ENCODE data around the gene CALD1. TPM values are rescaled to one million over a fixed set of nuclear protein-coding genes. Genes with fewer than 3 reads are reported as not detected.

The CALD1 gene
- total RNA-seq, 2 donors from 2014 or later: 0.62 to 9.2 TPM

DNA sequence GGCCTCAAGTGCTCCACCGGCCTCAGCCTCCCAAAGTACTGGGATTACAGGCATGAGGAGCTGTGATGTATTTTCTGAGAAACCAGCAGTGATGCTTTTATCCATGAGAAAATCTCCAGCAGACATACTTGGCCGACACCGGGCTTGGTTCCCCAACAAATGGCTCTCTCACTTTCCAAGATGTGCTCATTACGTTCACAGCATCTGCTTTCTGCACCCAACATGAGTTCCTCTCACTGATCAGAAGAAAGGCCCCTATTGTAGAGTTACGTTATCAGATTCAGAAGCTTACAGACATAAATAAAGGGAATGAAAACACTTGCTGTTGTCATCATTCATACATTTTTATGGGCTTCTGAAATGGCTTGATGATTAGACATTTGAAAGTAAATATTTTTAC lies 95.0 kb downstream of the CALD1 start:
- Mint-ChIP-seq H3K27ac (no peak overlapping the region), H3K4me3 (no peak overlapping the region), H3K4me1 (no peaks in the 10 kb centered on the region), H3K36me3 (ENCODE audit: low read depth) (no peaks in the 10 kb centered on the region), H3K27me3 (peaks cover 26% of the 10 kb centered on the region)
- DNase-seq (no peak), ATAC-seq (no peak)
- H3K9me3 ChIP-seq (ENCODE audit: control insufficient read depth, low read length, poor library complexity, severe bottlenecking): no peaks in the 10 kb centered on the region

DNA sequence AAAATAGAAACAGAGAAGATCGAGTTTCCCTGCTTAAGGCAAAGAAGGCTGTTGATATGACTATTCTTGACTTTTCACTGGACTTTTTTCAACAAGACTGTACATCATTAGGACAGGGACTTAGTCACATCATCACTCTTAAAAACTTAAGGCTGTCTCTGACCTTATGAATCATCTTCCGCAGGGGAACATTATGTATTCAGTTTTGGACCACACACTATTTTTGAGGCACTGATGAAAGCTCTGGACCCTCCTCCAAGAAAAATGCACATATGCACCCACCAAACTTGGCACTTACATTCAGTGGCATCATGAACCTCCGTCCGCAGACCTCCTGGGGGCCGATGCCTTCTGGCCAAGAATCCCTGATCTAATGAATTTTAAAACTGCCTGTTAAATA lies 96.4 kb downstream of the CALD1 start:
- H3K9me3 ChIP-seq (ENCODE audit: control insufficient read depth, low read length, poor library complexity, severe bottlenecking): no peaks in the 10 kb centered on the region
- H3K4me1 Mint-ChIP-seq: no peaks in the 10 kb centered on the region
- H3K4me3 Mint-ChIP-seq: no peak overlapping the region
- H3K36me3 Mint-ChIP-seq (ENCODE audit: low read depth): no peaks in the 10 kb centered on the region
- peaks cover 33% of the 10 kb centered on the region for H3K27me3 Mint-ChIP-seq
- DNase-seq: no peak
- no peak overlapping the region for H3K27ac Mint-ChIP-seq
- no peak for ATAC-seq

DNA sequence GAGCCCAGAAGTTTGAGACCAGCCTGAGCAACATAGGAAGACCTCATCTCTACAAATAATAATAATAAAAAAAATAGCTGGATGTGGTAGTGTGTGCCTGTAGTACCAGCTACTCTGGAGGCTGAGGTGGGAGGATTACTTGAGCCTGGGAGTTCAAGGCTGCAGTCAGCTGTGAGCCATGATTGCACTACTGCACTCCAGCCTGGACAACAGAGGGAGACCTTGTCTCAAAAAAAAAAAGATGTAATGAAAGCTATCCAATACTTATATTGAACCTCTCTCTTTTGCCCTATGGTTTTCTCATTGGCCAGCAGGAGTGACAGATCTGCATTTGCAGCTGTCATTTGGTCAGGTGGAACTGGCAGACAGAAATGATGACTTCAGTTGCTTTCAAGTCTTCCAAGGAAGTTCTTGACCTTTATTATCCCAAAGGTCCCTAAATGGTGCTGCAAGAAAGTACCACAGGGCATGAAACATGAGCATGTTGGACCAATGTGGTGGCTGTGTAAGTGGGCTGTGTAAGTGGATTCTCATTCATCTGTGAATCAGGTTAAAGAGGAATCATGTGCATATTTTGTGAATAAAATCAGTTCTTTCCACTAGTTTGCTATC lies 99.4 kb downstream of the CALD1 start:
- Mint-ChIP-seq H3K36me3 (ENCODE audit: low read depth) (no peaks in the 10 kb centered on the region), H3K4me1 (no peaks in the 10 kb centered on the region), H3K4me3 (no peak overlapping the region), H3K27ac (no peak overlapping the region), H3K27me3 (peaks cover 25% of the 10 kb centered on the region)
- DNase-seq: no peak
- H3K9me3 ChIP-seq (ENCODE audit: control insufficient read depth, low read length, poor library complexity, severe bottlenecking): no peaks in the 10 kb centered on the region
- no peak for ATAC-seq

DNA sequence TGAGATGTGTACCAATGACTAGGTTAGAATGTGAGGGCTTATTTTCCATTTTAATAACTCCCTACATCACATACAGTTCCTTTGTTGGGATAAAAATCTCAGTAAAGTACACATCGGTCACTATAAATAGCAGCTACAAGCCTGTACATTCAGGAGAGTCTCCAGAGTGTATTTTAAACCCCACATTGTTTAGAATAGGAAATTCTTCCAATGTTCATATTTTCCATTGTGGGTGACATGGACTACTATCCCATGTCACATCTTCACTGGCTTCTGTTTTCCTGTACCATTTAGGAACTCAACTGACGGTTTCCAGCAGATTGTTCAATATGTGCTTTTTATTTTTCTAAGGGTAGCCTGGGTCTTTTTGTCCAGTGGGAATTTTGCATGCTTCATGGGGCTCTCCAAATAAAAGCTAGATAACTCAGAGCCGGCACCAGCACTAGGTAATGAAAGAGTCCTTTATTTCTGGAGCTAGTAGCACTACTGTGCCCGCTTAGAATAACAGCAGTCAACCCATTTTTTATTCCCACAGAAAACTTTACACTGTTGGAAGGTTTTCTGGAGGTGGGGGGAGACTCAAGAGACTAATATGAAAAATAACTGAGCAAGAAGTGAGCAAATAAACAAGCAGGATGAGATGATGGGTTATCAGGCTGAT lies 100.5 kb downstream of the CALD1 start:
- no peak for DNase-seq
- H3K4me1 Mint-ChIP-seq: no peaks in the 10 kb centered on the region
- no peak for ATAC-seq

DNA sequence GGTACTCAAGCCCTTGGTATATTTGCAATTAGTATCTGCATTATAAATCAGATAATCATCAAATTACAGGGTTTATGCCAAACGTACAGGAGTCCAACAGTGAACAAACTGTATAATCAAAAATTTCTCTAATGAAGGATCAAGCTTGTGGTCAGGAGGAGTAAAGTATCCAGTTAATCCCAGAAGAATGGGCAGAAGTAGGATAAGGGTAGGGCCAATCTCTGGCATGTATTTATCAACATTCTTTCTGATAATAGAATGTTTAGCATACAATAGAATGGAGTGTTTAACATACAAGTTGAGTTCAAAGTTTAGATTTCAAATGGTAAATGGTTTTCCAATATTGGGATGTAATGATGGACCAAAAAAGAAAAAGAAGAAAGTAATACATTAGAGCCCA lies 103.0 kb downstream of the CALD1 start:
- no peaks in the 10 kb centered on the region for H3K9me3 ChIP-seq (ENCODE audit: control insufficient read depth, low read length, poor library complexity, severe bottlenecking)
- Mint-ChIP-seq H3K27ac (no peak overlapping the region), H3K4me1 (peaks cover 12% of the 10 kb centered on the region), H3K27me3 (peaks cover 7% of the 10 kb centered on the region), H3K36me3 (ENCODE audit: low read depth) (no peaks in the 10 kb centered on the region), H3K4me3 (no peak overlapping the region)
- ATAC-seq (no peak), DNase-seq (no peak)

More for the DNA sequence above, 100.5 kb downstream of the CALD1 start:
- Mint-ChIP-seq H3K27ac (no peak overlapping the region), H3K27me3 (peaks cover 20% of the 10 kb centered on the region), H3K36me3 (ENCODE audit: low read depth) (no peaks in the 10 kb centered on the region), H3K4me3 (no peak overlapping the region)
- no peaks in the 10 kb centered on the region for H3K9me3 ChIP-seq (ENCODE audit: control insufficient read depth, low read length, poor library complexity, severe bottlenecking)

DNA sequence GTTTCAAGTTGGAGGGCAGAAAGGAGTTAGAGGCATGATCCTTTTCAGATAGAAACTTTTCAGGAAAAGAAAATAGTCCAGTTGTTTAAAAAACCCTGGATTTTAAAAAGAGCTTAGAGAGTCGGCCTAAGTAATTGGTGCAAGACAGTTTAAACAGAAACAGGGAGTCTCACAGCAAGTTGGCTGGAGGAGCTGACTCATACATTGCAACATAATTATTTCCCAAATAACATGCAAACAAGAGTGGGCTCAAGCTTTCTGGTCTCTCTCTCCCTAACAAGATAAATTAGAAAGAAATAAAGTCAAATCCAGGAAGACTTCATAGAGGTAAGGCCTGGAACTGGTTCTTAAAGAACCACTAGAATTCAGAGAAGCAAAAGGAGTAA lies 106.5 kb downstream of the CALD1 start:
- Mint-ChIP-seq H3K27ac (no peak overlapping the region), H3K4me3 (no peak overlapping the region), H3K27me3 (peaks cover 1% of the 10 kb centered on the region), H3K36me3 (ENCODE audit: low read depth) (no peaks in the 10 kb centered on the region), H3K4me1 (peaks cover 12% of the 10 kb centered on the region)
- DNase-seq: no peak
- no peaks in the 10 kb centered on the region for H3K9me3 ChIP-seq (ENCODE audit: control insufficient read depth, low read length, poor library complexity, severe bottlenecking)
- ATAC-seq: no peak

DNA sequence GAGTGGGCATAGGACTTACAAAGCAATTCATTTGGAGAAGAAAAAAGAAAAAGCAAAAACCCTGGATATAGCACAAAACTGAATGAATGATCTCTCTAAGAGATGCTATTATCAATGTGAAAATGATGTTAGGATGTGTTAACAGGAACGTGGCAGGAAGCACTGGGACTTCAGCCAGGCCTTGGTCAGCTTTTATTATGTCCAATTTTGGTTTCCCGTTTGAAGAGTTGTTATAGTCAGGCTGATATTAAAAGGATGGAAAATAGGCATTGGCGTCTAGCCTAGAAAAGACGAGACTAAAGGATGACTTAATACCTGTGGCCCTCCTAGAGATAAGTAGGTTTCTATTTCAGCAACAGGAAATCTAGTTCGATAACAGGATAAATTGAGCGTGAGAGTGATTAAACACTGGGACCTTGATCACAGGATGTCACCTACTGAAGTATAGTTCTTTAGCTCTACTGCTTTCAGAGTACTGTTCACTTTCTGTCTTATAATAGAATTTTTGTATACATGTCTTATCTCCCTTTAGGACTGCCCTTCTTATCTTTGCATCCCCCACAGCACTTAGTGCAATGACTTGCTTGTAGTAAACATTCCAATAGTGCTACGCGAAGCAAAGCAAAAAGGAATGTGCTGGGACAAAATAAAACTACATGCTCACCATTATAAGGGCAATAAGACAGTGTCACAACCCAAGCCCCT lies 107.1 kb downstream of the CALD1 start:
- DNase-seq: no peak
- no peak overlapping the region for H3K4me3 Mint-ChIP-seq
- no peak overlapping the region for H3K27ac Mint-ChIP-seq
- no peaks in the 10 kb centered on the region for H3K9me3 ChIP-seq (ENCODE audit: control insufficient read depth, low read length, poor library complexity, severe bottlenecking)
- no peaks in the 10 kb centered on the region for H3K36me3 Mint-ChIP-seq (ENCODE audit: low read depth)
- peaks cover 4% of the 10 kb centered on the region for H3K27me3 Mint-ChIP-seq
- ATAC-seq: no peak
- H3K4me1 Mint-ChIP-seq: peaks cover 12% of the 10 kb centered on the region

DNA sequence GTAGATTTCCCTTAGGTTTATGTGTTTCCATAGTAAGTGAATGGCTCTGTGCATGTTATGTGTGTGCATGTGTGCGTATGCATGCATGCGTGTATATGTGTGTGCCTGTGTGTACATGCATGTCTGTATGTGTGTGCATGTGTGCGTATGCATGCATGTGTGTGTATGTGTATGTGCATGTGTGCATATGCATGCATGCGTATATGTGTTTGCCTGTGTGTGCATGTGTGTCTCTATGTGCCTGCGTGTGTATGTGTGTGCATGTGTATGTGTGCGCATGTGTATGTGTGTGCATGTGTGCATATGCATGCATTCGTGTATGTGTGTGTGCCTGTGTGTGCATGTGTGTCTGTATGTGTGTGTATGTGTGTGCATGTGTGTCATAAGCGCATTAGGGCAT lies 108.1 kb downstream of the CALD1 start:
- Mint-ChIP-seq H3K4me3 (no peak overlapping the region), H3K4me1 (peaks cover 12% of the 10 kb centered on the region), H3K27me3 (peaks cover 10% of the 10 kb centered on the region), H3K36me3 (ENCODE audit: low read depth) (no peaks in the 10 kb centered on the region), H3K27ac (no peak overlapping the region)
- no peaks in the 10 kb centered on the region for H3K9me3 ChIP-seq (ENCODE audit: control insufficient read depth, low read length, poor library complexity, severe bottlenecking)
- no peak for ATAC-seq
- DNase-seq: no peak

DNA sequence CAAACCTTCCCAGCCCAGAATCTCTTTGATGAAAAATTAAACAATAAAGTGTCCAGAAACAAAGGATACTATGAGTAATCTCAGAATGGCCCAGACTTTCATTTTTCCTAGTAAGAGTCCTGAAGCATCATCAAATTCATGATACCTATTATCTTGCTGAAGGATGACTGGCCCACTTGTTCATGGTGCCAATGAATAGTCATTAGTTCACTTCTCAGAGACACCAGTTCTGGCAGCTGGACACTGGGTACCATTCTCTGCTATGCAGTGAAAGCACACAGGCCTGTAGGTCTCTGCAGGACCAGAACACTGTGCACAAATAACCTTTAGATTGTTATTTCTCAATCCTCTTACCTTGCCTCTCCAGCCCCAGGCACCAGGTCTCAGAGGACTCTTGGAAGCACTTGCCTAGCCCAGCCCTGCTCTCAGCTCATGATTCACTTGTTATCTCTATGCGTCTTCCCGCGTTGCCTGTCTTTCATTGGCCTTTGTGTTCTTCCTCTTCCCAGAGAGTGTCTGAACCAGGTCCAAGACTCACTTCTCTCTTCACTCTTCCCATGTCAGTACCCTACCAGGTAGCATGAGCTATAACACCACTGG lies 108.8 kb downstream of the CALD1 start:
- Mint-ChIP-seq H3K36me3 (ENCODE audit: low read depth) (no peaks in the 10 kb centered on the region), H3K27ac (no peak overlapping the region), H3K4me1 (peaks cover 12% of the 10 kb centered on the region), H3K27me3 (peaks cover 17% of the 10 kb centered on the region), H3K4me3 (no peak overlapping the region)
- H3K9me3 ChIP-seq (ENCODE audit: control insufficient read depth, low read length, poor library complexity, severe bottlenecking): no peaks in the 10 kb centered on the region
- no peak for ATAC-seq
- no peak for DNase-seq

DNA sequence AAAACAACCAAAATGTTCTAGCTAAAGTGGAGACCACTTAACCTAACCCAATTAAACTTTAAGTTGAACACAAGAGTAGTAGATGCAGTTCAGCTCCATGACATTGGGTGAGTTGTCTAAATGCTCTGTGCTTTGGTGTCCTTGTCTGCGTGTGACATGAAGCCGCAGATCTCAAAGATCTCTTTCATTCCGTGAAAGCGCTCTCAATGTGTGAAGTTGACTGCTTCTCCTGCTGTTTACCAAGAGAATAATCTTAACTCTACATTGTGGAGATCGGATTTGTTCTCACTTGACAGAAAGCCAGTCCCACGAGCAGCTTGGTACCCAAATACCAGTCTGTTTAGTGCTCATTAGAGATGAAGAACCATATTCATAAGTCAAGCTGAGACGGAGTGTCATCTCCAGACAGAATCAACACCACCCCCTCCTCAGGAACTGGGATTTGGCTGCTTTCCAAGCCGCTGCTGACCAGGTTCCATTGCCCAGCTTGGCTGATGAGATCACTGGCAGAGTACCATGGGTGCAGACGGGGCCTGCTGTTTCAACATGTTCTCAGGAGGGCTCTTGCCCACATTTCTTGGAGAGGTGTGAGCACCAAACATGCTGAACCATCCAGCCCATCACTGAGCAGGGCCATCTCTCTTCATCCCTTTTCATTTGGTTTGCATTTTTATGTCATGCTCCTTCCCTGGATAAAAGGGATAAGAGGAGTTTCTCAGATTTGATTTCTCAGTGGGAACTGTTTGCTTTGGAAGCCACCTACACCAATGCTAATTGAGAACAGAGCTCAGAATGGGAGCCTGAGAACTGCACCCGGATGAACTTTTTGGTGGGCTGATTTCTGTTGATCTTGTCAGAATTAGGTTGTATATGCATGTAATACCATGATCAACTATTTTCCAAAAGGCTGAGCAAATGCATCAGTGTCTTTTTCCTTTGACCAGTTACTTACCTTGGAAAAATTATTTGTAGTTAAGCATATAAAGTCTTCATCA lies 111.1 kb downstream of the CALD1 start:
- no peak for ATAC-seq
- no peak overlapping the region for H3K27ac Mint-ChIP-seq
- peaks cover 24% of the 10 kb centered on the region for H3K27me3 Mint-ChIP-seq

DNA sequence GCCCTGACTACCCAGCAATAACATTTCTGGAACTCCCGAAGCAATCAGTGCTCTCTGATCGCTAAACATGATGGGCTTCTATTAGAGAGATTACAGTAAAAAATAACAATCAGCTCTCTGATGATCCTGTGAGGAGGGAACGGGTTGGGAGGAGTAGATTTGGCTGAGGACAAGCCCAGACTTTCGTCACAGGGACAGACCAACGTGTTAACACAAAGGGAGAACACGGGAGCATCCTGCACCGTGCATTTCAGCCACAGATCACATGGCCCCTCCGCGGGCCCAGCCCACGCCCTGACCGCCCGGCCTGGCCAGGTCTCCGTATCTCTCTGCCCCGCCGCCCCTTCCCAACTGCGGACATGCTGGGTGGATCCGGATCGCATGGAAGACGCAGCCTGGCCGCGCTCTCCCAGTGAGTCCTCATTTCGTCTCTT lies 111.8 kb downstream of the CALD1 start:
- H3K4me1 Mint-ChIP-seq: peaks cover 6% of the 10 kb centered on the region
- H3K27ac Mint-ChIP-seq: no peak overlapping the region
- H3K27me3 Mint-ChIP-seq: peaks cover 24% of the 10 kb centered on the region
- H3K4me3 Mint-ChIP-seq: peak overlapping the region; percentile 8
- no peaks in the 10 kb centered on the region for H3K9me3 ChIP-seq (ENCODE audit: control insufficient read depth, low read length, poor library complexity, severe bottlenecking)
- no peaks in the 10 kb centered on the region for H3K36me3 Mint-ChIP-seq (ENCODE audit: low read depth)
- DNase-seq (no peak), ATAC-seq (no peak)

More for the DNA sequence above, 111.1 kb downstream of the CALD1 start:
- Mint-ChIP-seq H3K4me1 (peaks cover 12% of the 10 kb centered on the region), H3K36me3 (ENCODE audit: low read depth) (no peaks in the 10 kb centered on the region), H3K4me3 (peak overlapping the region; percentile 8)
- no peak for DNase-seq
- no peaks in the 10 kb centered on the region for H3K9me3 ChIP-seq (ENCODE audit: control insufficient read depth, low read length, poor library complexity, severe bottlenecking)

DNA sequence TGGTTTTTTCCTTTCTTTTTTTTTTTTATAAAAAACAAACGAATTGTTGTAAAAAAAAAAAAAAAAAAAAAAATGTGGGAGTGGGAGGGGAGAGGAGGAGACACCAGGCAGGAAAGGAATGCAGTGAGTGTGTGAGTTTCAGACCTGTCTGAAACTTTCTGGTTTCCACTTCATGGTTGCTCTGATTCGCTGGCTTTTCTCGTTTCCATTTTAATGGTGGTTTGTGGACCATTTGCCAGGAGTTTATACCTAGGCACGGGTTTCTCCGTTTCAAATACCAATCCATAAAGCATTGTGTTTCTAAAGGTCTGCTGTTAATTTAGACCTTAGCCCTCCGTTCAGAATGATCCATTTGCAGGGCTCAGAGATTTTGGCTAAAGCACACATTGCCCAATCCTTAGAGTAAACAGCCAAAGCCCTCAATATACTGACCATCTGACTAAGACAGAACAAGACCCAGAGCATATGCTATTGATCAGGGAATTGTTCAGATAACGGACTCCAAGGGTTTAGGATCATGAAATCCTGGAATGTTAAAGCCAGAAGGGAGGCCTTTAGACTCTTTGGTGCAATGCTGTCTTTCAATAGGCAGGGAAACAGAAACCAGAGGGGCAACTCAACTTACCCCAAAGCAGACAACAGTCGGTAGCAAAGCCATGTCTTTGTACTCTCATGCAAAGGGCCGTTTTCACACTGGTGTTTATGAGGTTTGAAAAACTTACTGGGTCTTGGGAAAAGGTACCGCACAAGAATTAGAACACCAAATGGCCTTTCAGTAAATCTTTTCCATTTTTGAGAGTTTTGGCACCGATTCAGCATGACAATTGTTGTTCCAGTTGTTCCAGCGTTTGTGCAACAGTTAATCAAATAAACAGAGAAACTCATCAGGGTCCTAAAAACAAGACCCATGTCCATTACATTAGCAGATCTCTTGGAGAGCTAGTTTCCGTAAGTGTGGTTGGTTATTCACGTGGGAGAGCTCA lies 112.6 kb downstream of the CALD1 start:
- ATAC-seq (no peak), DNase-seq (no peak)
- H3K36me3 Mint-ChIP-seq (ENCODE audit: low read depth): no peaks in the 10 kb centered on the region
- H3K4me1 Mint-ChIP-seq: peaks cover 1% of the 10 kb centered on the region
- no peak overlapping the region for H3K27ac Mint-ChIP-seq
- H3K9me3 ChIP-seq (ENCODE audit: control insufficient read depth, low read length, poor library complexity, severe bottlenecking): no peaks in the 10 kb centered on the region
- peaks cover 24% of the 10 kb centered on the region for H3K27me3 Mint-ChIP-seq
- H3K4me3 Mint-ChIP-seq: no peak overlapping the region
